HG03196 (cell line): ENCODE measurements around the gene CIAO3.

ENCODE experiments used
- ATAC-seq: cut with Tn5 transposase; IDR thresholded peaks from one replicate; pipeline ENCODE4 v1.9.1; 2021; ENCODE audit not compliant: unreplicated experiment

Gene CIAO3

GRCh38 chr16:740764-741505, at the start of gene CIAO3:
Gene CIAO3 (minus strand): TSS chr16:740997. CDS start chr16:740985, 12 bp downstream.
- ATAC-seq, result peak; percentile 71

- no peak for ATAC-seq
Observed at GRCh38 chr16:790086-790485, 49.3 kb upstream of the CIAO3 start.

- no peak for ATAC-seq
Observed at GRCh38 chr16:789191-789850, 48.5 kb upstream of the CIAO3 start.

- ATAC-seq, result peak; percentile 59
Observed at GRCh38 chr16:788399-789126, 47.8 kb upstream of the CIAO3 start, which contains the start of gene CHTF18. Gene CHTF18 (plus strand): TSS chr16:788620. CDS start chr16:788685, 65 bp downstream.

- no peak for ATAC-seq
Observed at GRCh38 chr16:787978-788398, 47.2 kb upstream of the CIAO3 start, which contains the start of gene RPUSD1. Gene RPUSD1 (minus strand): TSS chr16:788381. CDS start chr16:787737, 644 bp downstream.

- no peak for ATAC-seq
Observed at GRCh38 chr16:787321-787966, 46.6 kb upstream of the CIAO3 start.

- no peak for ATAC-seq
Observed at GRCh38 chr16:785563-786535, 45.1 kb upstream of the CIAO3 start.

GRCh38 chr16:784431-784830, 43.6 kb upstream of the CIAO3 start:
- ATAC-seq, result no peak

- no peak for ATAC-seq
Observed at GRCh38 chr16:783404-784161, 42.8 kb upstream of the CIAO3 start.

- ATAC-seq, result no peak
Observed at GRCh38 chr16:782766-783403, 42.1 kb upstream of the CIAO3 start.

- ATAC-seq, result no peak
Observed at GRCh38 chr16:782258-782657, 41.5 kb upstream of the CIAO3 start.

- no peak for ATAC-seq
Observed at GRCh38 chr16:781346-782010, 40.7 kb upstream of the CIAO3 start.

GRCh38 chr16:780296-780695, 39.5 kb upstream of the CIAO3 start:
- ATAC-seq, result no peak

- ATAC-seq, result no peak
Observed at GRCh38 chr16:779561-779960, 38.8 kb upstream of the CIAO3 start.

GRCh38 chr16:778909-779527, 38.2 kb upstream of the CIAO3 start:
- ATAC-seq, result no peak

GRCh38 chr16:778447-778846, 37.6 kb upstream of the CIAO3 start:
- ATAC-seq, result no peak

GRCh38 chr16:777826-778225, 37.0 kb upstream of the CIAO3 start:
- ATAC-seq, result no peak

- ATAC-seq, result no peak
Observed at GRCh38 chr16:776824-777223, 36.0 kb upstream of the CIAO3 start.
